ENCODE data around the gene SUGP1.

SUGP1 gene, protein sequence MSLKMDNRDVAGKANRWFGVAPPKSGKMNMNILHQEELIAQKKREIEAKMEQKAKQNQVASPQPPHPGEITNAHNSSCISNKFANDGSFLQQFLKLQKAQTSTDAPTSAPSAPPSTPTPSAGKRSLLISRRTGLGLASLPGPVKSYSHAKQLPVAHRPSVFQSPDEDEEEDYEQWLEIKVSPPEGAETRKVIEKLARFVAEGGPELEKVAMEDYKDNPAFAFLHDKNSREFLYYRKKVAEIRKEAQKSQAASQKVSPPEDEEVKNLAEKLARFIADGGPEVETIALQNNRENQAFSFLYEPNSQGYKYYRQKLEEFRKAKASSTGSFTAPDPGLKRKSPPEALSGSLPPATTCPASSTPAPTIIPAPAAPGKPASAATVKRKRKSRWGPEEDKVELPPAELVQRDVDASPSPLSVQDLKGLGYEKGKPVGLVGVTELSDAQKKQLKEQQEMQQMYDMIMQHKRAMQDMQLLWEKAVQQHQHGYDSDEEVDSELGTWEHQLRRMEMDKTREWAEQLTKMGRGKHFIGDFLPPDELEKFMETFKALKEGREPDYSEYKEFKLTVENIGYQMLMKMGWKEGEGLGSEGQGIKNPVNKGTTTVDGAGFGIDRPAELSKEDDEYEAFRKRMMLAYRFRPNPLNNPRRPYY

DNA sequence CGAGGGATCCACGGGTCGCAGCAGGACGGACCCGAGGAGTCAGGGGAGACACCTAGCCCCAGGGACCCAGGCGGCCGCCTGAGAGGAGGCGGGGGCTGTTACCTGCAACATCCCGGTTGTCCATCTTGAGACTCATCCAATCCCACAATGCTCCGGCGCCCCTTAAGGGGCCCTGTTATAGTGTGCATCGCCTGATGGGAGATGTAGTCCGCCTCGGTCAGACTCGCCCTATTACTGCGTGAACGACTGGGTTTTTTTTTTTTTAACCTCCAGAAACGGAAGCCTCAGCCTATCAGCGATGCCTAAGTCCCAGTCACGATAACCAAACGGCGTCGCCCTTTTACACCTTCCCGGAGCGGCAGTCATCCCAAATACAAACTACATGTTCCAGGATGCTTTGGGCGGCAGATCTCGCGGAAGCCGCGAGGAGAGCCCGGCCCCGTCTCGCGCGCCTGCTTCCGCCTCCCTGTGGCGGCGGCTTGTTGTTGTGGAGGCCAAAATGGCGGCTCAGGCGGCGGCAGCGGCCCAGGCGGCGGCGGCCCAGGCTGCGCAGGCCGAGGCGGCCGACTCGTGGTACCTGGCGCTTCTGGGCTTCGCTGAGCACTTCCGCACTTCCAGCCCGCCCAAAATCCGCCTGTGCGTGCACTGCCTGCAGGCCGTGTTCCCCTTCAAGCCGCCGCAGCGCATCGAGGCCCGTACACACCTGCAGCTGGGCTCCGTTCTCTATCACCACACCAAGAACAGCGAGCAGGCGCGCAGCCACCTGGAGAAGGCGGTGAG lies at the start of gene SUGP1, which contains the start of gene MAU2:
Gene SUGP1, minus strand, starts transcription at position 149 of the 780 bp plus-strand sequence. Its CDS starts 13 bp downstream, at position 136.
Gene MAU2, plus strand, starts transcription at position 469 of the 780 bp plus-strand sequence. Its CDS starts 31 bp downstream, at position 500.
- peak within 1 kb of the TSS; percentile 81 to 100 for H3K4me3 ChIP-seq (replicated peaks in 1 of 2; ENCODE audit: low read depth in 2 of 2, low read length in 2 of 2)
- peak; percentile 94 for DNase-seq (ENCODE audit: low read depth in 2 of 2)
- TF ChIP-seq, protein P1, sequence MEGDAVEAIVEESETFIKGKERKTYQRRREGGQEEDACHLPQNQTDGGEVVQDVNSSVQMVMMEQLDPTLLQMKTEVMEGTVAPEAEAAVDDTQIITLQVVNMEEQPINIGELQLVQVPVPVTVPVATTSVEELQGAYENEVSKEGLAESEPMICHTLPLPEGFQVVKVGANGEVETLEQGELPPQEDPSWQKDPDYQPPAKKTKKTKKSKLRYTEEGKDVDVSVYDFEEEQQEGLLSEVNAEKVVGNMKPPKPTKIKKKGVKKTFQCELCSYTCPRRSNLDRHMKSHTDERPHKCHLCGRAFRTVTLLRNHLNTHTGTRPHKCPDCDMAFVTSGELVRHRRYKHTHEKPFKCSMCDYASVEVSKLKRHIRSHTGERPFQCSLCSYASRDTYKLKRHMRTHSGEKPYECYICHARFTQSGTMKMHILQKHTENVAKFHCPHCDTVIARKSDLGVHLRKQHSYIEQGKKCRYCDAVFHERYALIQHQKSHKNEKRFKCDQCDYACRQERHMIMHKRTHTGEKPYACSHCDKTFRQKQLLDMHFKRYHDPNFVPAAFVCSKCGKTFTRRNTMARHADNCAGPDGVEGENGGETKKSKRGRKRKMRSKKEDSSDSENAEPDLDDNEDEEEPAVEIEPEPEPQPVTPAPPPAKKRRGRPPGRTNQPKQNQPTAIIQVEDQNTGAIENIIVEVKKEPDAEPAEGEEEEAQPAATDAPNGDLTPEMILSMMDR (IDR thresholded peaks at IDR 0.05; ENCODE audit: low read depth, low read length), result peak; percentile 34

DNA sequence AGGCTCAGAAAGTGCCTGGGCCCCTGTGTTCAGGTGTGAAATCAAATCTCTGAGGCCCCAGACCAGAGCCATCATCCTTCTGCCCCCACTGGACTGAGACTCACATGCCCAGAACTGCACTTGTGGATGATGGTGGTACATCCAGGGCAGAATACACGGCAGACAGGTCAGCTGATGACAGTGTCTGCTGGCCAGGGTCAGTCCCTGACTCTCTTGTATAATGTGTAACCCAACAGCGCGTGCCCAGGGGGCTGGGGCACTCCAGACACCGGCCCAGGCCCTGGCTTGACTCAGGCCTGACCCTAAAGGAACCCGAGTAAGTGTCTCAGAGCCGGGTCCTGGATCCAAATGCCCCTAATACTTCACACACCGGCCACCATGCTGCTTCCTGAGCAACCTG lies 47.8 kb upstream of the SUGP1 start:
- TF ChIP-seq, protein P1 (IDR thresholded peaks at IDR 0.05; ENCODE audit: low read depth, low read length), result no peak
- DNase-seq (ENCODE audit: low read depth in 2 of 2), result no peak
- H3K4me3 ChIP-seq (replicated peaks in 1 of 2; ENCODE audit: low read depth in 2 of 2, low read length in 2 of 2), result no peak overlapping the region

DNA sequence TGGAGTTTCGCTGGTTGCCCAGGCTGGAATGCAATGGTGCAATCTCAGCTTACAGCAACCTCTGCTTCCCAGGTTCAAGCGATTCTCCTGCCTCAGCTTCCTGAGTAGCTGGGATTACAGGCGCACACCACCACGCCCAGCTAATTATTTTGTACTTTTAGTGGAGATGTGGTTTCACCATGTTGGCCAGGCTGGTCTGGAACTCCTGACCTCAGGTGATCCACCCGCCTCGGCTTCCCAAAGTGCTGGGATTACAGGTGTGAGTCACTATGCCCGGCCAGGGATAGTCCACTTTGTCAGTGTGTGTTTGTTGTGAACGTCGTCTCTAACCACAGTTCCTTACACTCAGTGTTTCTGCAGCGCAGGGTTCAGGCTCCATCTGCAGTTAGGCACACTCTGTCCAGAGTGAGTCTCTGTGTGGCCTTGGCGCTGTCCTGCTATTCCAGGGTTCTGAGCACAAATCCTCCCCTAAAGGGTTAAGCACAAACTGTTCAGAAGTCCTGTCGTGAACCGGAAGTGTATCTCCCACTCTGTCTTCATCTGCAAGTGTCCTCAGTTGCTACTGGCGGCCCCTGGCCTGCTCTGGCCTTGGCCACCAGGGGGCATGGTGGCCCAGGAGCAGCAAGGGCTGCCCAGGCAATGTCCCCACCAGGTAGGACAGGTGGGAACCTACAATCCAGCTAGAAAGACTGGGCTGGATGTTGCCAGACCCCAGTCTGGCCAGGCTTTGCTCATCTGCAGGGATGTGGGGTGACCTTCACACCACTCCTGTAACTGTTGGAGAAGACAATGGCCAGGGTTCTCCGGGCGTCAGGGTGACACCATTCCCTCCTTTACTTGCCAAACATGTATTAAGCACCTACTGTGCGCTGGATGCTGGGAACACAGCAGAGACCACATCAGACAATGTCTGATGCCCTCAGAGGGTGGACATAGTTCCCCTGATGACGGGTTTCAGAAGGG lies 46.4 kb upstream of the SUGP1 start:
- H3K4me3 ChIP-seq (replicated peaks in 1 of 2; ENCODE audit: low read depth in 2 of 2, low read length in 2 of 2), result no peak overlapping the region
- TF ChIP-seq, protein P1 (IDR thresholded peaks at IDR 0.05; ENCODE audit: low read depth, low read length), result peak; percentile 98
- DNase-seq (ENCODE audit: low read depth in 2 of 2), result peak; percentile 79 to 80

DNA sequence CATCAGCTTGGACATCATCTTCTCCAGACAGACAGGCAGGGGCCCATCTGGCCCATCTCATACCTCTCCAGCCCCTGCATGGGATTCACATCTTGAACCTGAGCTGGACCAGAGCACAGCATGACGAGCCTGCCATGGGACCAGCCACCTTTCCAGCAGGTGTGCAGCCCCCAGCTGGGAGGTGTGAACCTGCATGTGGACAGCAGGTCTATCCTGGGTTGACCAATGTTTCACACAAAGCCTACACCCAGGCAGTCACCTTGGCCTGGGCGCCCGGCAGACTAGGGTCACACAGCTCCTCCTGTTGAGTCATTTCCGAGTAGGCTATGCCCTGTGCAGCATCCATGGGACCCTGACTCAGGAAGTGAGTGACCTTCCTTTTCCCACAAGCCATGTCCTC lies 41.8 kb upstream of the SUGP1 start:
- H3K4me3 ChIP-seq (replicated peaks in 1 of 2; ENCODE audit: low read depth in 2 of 2, low read length in 2 of 2), result no peak overlapping the region
- TF ChIP-seq, protein P1 (IDR thresholded peaks at IDR 0.05; ENCODE audit: low read depth, low read length), result no peak
- DNase-seq (ENCODE audit: low read depth in 2 of 2), result no peak

DNA sequence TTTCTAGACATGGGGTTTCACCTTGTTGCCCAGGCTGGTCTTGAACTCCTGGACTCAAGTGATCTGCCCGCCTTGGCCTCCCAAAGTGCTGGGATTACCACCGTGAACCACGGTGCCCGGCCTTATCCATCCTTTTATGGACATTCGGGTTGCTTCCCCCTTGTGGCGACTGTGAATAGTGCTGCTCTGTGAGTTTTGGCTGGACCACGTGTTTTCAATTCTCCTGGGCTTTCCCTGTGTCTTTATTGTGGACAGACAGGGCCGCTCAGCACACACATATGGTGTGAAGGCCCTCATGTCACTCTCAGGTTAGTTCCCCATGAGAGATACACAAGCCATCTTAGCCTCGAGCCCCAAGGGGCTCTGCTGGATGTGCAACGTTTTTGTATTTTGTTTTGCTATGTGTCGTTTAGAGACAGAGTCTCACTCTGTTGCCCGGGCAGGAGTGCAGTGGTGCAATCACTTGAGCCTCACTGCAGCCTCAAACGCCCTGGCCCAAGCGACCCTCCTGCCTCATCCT lies 40.8 kb upstream of the SUGP1 start:
- DNase-seq (ENCODE audit: low read depth in 2 of 2), result peak; percentile 89 to 95
- TF ChIP-seq, protein P1 (IDR thresholded peaks at IDR 0.05; ENCODE audit: low read depth, low read length), result peak; percentile 89
- H3K4me3 ChIP-seq (replicated peaks in 1 of 2; ENCODE audit: low read depth in 2 of 2, low read length in 2 of 2), result no peak overlapping the region
